NT2/D1 (cell line): ENCODE data around the gene RFESD.

ENCODE experiments used
- SUZ12 ChIP-seq: IDR thresholded peaks from 2 replicates; pipeline ENCODE4 v1.6.1; 2011; ENCODE audit not compliant: insufficient read length, insufficient read depth; ENCODE audit errors: extremely low read depth
- YY1 ChIP-seq: IDR thresholded peaks from 2 replicates; pipeline ENCODE4 v1.6.1; 2011; ENCODE audit not compliant: insufficient read length, insufficient read depth
- ZNF274 ChIP-seq: IDR thresholded peaks from 2 replicates; pipeline ENCODE4 v1.6.1; 2011; ENCODE audit warnings: mild to moderate bottlenecking, low read depth, low read length

- TF ChIP-seq ZNF274: no peak
- TF ChIP-seq YY1: no peak
- TF ChIP-seq SUZ12: no peak
Measured at GRCh38 chr5:95664204-95664786, 17.7 kb downstream of the RFESD start.
